GM23338 (cell line): ENCODE results near the gene CDC42SE1. TPM values are rescaled to one million over a fixed set of nuclear protein-coding genes. Genes with fewer than 3 reads are reported as not detected.
"Not testable (repeated sequence)": the region's sequence is repeated elsewhere in the genome, so short reads cannot be mapped to it uniquely, and the experiment has no call there.

Experiments used
- ATAC-seq: fragments of 200-7000 bp; cut with Tn5 transposase; 3 replicates; pipeline ENCODE4 v1.9.1; 2020
- DNase-seq: peaks from one replicate; pipeline ENCODE4 v3.0.0-alpha.2; 2015; ENCODE audit warnings: low spot score
- H2AFZ ChIP-seq: fragments of 200-600 bp; sonication (generic); 2 replicates; pipeline ENCODE4 v1.8.0; 2016; ENCODE audit warnings: antibody characterized with exemption, mild to moderate bottlenecking, moderate library complexity
- H3F3A ChIP-seq: fragments of 200-600 bp; sonication (generic); replicated peaks from 2 replicates; pipeline ENCODE4 v1.8.0; 2017; ENCODE audit warnings: antibody characterized with exemption, mixed run types, low read depth
- H3K27ac ChIP-seq: fragments of 200-600 bp; sonication (generic); 2 replicates; pipeline ENCODE4 v1.6.1; 2016; ENCODE audit warnings: low read depth
- H3K27me3 ChIP-seq: fragments of 200-600 bp; sonication (generic); 2 replicates; pipeline ENCODE4 v1.8.0; 2016; ENCODE audit warnings: mild to moderate bottlenecking, mixed run types, moderate library complexity; ENCODE audit not compliant: insufficient read depth
- H3K36me3 ChIP-seq: fragments of 200-600 bp; sonication (generic); 2 replicates; pipeline ENCODE4 v1.8.0; 2016; ENCODE audit warnings: mild to moderate bottlenecking; ENCODE audit not compliant: insufficient read depth
- H3K4me1 ChIP-seq: fragments of 200-600 bp; sonication (generic); 2 replicates; pipeline ENCODE4 v1.8.0; 2016; ENCODE audit warnings: mild to moderate bottlenecking, moderate library complexity; ENCODE audit not compliant: insufficient read depth
- H3K4me2 ChIP-seq: fragments of 200-600 bp; sonication (generic); 2 replicates; pipeline ENCODE4 v1.7.1; 2017; ENCODE audit warnings: mixed run types
- H3K4me3 ChIP-seq: fragments of 200-600 bp; sonication (generic); 2 replicates; pipeline ENCODE4 v1.6.1; 2016; ENCODE audit warnings: mixed run types
- H3K79me2 ChIP-seq: fragments of 200-600 bp; sonication (generic); replicated peaks from 2 replicates; pipeline ENCODE4 v1.8.0; 2017; ENCODE audit warnings: mild to moderate bottlenecking; ENCODE audit not compliant: insufficient read depth
- H3K9me2 ChIP-seq: fragments of 200-600 bp; sonication (generic); 2 replicates; pipeline ENCODE4 v1.8.0; 2017; ENCODE audit not compliant: insufficient read depth
- H4K20me1 ChIP-seq: fragments of 200-600 bp; sonication (generic); replicated peaks from 2 replicates; pipeline ENCODE4 v1.8.0; 2017; ENCODE audit warnings: mild to moderate bottlenecking; ENCODE audit not compliant: insufficient read depth
- H3K27ac Mint-ChIP-seq: 2 replicates; pipeline ENCODE4 v1.8.0; 2020; ENCODE audit warnings: inconsistent platforms, mild to moderate bottlenecking, moderate library complexity, mixed read lengths
- H3K27me3 Mint-ChIP-seq: 3 replicates; pipeline ENCODE4 v1.8.0; 2022; ENCODE audit warnings: low read depth, mild to moderate bottlenecking, moderate library complexity, mixed read lengths, inconsistent platforms; ENCODE audit not compliant: insufficient read depth, poor library complexity
- H3K36me3 Mint-ChIP-seq: 3 replicates; pipeline ENCODE4 v1.8.0; 2021; ENCODE audit warnings: low read depth, mild to moderate bottlenecking, inconsistent platforms, moderate library complexity, mixed read lengths
- H3K4me1 Mint-ChIP-seq: 3 replicates; pipeline ENCODE4 v1.8.0; 2020; ENCODE audit warnings: mild to moderate bottlenecking, inconsistent platforms, mixed read lengths
- H3K4me3 Mint-ChIP-seq: 3 replicates; pipeline ENCODE4 v1.8.0; 2021; ENCODE audit warnings: moderate library complexity, mild to moderate bottlenecking, inconsistent platforms, mixed read lengths
- H3K9me3 Mint-ChIP-seq: 3 replicates; pipeline ENCODE4 v1.8.0; 2020; ENCODE audit warnings: moderate library complexity, mild to moderate bottlenecking, inconsistent platforms, mixed read lengths
- CREB1 ChIP-seq: fragments of 250-450 bp; sonication (Bioruptor Pico); IDR thresholded peaks from 2 replicates; pipeline ENCODE4 v1.5.0; 2020; ENCODE audit warnings: low read depth, mild to moderate bottlenecking, moderate library complexity
- ETS1 ChIP-seq: IDR thresholded peaks from 2 replicates; pipeline ENCODE4 v1.6.1; 2016; ENCODE audit warnings: antibody characterized with exemption
- EZH2 ChIP-seq: fragments of 200-600 bp; sonication (generic); IDR thresholded peaks from one replicate; pipeline ENCODE4 v1.8.0; 2017; ENCODE audit warnings: antibody characterized with exemption, mild to moderate bottlenecking, low read depth; ENCODE audit not compliant: unreplicated experiment
- ZNF114 ChIP-seq: fragments of 250-450 bp; sonication (Bioruptor Pico); IDR thresholded peaks from 2 replicates; pipeline ENCODE4 v1.5.0; 2020; ENCODE audit warnings: mild to moderate bottlenecking, moderate library complexity
- ZNF331 ChIP-seq: fragments of 250-450 bp; sonication (Bioruptor Pico); IDR thresholded peaks from 2 replicates; pipeline ENCODE4 v1.5.0; 2020; ENCODE audit warnings: low read depth, mild to moderate bottlenecking, moderate library complexity
- ZNF462 ChIP-seq: fragments of 250-450 bp; sonication (Bioruptor Pico); IDR thresholded peaks from 2 replicates; pipeline ENCODE4 v1.5.0; 2020; ENCODE audit warnings: mild to moderate bottlenecking, moderate library complexity
- polyA plus RNA-seq: library from polyadenylated mRNA; unstranded; fragments of >200 nt; fragmentation: Nextera tagmentation; extraction: Ambion mirVana; gene quantifications from 2 replicates; pipeline ENCODE4 v1.2.1, GENCODE V29; 2016
- total RNA-seq: library from RNA; depleted of rRNA; stranded (reverse); fragments of >200 nt; shearing (Covaris generic); gene quantifications from 2 replicates; pipeline ENCODE4 v1.2.3, GENCODE V29; 2014

Gene CDC42SE1
- total and polyA plus RNA-seq, 2 experiments from 2014 or later, result 18.3 to 49.1 TPM

DNA sequence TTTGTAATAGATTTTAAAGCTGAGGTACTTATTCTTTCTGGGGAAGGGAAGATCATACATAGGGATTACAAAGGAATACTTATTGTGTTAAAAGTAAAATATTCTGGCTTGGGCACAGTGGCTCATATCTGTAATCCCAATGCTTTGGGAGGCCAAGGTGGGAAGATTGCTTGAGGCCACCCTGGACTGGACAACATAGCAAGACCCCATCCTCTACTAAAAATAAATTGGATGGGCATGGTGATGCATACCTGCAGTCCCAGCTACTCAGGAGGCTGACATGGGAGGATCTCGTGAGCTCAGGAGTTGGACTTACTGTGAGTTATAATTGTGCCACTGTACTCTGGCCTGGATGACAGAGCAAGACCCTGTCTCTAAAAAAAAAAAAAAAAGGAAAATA is 38.7 kb upstream of the CDC42SE1 start (continued):
- TF ChIP-seq ZNF462 (no peak), ETS1 (no peak), ZNF114 (CRISPR knock-in tag) (no peak), CREB1 (CRISPR knock-in tag) (no peak), ZNF331 (no peak), EZH2 (no peak)

GRCh38 chr1:151097426-151097825 is 38.0 kb upstream of the CDC42SE1 start:
- not testable (repeated sequence) for H3F3A ChIP-seq, H3K4me2 ChIP-seq, H3K27ac ChIP-seq, H3K9me3 Mint-ChIP-seq, H3K4me3 Mint-ChIP-seq, H4K20me1 ChIP-seq, H2AFZ ChIP-seq, H3K9me2 ChIP-seq, H3K27ac Mint-ChIP-seq, H3K27me3 Mint-ChIP-seq, H3K4me1 ChIP-seq, H3K36me3 ChIP-seq, ATAC-seq, H3K36me3 Mint-ChIP-seq, H3K4me3 ChIP-seq, H3K79me2 ChIP-seq, H3K4me1 Mint-ChIP-seq, DNase-seq, H3K27me3 ChIP-seq
